GM08714 (cell line): ENCODE measurements around the gene ACOT12.

ENCODE experiments used
- H3K4me3 ChIP-seq: fragments of 200-500 bp; sonication (Bioruptor generic); 2 replicates; pipeline ENCODE4 v1.5.1; 2014; ENCODE audit warnings: mild to moderate bottlenecking, low read length, inconsistent platforms
- ZNF274 ChIP-seq: IDR thresholded peaks from 2 replicates; pipeline ENCODE4 v1.6.1; 2012; ENCODE audit warnings: mild to moderate bottlenecking, low read depth, low read length

Gene ACOT12

DNA sequence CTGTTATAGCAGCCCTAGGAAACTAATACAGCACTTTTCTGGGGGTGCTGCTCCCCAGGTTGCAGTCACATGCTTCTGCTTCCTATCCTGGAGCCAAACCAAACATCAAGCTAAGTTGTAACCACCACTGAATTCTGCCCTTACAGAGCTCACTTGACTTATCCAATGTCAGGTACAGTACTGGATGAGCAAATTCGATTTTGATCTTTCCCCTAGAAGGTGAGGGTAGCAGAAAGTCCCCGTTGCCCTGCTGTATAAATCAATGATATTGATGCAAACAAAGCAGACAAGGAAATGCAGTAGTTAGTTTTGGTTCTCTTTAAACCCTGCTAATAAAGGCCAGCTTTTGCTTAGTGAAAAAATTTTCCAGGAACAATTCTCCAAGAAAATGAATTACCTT, 56.1 kb downstream of the ACOT12 start:
- no peak for TF ChIP-seq ZNF274
- no peak overlapping the region for H3K4me3 ChIP-seq

DNA sequence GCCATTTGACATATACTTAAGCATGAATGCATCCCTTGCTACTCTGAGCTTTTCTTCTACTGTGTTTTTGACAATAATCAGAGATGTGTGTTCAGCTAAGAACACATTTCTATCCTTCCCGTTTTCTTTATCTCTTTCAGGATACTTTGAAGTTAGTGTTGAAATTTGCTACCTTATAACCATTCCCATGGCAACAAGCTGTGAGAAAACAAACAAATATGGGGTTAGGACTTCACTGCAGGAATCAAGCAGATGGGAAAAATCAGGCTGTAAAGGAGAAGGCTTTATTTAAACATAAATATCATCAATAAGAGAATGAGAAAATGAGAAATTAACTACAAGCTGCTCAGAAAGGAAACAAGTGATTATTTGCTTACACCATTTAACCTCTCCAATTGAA, 57.4 kb downstream of the ACOT12 start:
- TF ChIP-seq ZNF274: no peak

DNA sequence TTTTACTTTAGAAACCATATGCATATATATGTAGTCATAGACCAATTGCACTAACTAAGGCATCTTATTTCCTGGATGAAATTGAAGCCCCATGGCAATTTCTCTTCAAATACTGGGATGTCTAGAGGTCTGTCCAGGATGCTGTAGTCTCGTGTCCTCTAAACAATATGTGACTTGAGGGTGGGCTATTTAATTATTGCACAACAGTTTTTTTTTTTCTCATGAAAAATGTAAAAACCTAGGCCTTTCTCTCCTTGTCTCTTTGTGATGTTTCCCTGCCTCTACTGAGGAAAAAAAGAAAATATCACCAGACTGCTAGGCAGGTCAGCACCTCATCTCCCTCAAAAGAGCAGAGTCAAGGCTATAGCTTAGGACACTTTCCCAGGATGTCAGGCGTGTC, 58.0 kb downstream of the ACOT12 start:
- no peak for TF ChIP-seq ZNF274
- H3K4me3 ChIP-seq: no peak overlapping the region

More for the DNA sequence above, 57.4 kb downstream of the ACOT12 start:
- no peak overlapping the region for H3K4me3 ChIP-seq

DNA sequence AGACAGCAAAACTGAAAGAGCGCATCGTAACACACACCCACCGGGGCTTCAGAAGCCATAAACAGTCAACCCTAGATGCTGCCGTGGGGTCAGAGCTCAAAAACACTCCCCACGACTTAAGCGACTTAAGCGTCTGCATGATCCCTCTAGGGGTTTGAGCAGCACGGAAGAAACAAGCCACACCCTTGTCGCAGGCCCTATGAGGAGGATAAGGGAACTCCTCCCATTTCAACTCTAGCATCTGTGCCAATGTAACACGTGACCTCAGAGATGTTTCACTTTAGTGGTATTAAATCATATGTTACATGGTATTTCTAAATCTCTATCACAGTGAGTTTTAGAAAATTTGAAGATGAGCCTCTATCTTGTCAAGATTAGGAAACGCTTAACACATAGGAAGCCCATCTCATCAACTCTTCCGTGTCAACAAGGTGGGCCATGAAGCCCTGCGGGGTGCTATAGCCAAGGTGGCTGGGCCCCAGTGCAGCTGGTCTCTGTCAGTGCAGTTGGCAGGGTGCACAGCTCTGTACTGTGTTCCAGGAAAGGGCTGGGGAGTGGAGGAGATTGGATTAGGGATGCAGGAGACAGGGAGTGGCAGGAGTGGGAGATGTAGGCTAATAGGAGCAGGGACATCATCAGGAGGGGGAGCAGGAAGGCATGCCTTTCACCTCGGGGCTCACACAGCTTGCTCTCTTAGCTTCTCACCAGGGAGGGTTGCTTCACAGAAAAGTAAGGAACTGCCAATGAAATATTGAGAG, 59.5 kb downstream of the ACOT12 start:
- no peak overlapping the region for H3K4me3 ChIP-seq
- TF ChIP-seq ZNF274: no peak

DNA sequence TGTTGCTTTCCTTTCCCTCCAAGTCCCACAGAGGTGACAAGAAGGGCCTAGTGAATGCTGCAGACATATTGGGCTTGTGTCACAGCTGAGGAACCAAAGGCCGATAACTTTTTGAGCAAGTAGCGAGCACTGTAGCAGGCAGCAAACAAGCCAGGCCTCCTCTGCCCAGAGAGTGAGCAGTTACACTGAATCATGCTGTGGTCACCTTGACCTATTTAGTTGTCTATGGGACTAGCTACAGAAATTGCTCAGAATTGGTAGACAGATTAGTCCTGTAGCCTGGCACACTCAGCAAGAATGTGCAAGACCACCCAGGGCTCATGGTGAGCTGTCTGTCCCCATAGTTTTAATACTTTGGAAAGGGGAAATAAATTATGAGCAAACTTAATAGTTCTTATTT, 67.4 kb downstream of the ACOT12 start:
- no peak overlapping the region for H3K4me3 ChIP-seq
- no peak for TF ChIP-seq ZNF274

DNA sequence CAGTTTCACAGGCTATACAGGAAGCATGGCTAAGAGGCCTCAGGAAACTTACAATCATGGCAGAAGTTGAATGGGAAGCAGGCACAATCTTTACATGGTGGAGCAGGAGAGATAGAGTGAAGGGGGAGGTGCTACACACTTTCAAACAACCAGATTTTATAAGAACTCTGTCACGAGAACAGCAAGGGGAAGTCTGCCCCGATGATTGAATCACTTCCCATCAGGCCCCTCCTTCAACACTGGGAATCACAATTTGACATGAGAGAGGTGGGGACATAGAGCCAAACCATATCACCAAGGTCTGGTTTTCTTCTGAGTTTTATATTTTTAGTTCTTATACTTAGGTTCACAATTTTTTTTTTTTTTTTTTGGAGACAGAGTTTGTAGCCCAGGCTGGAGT, 76.4 kb downstream of the ACOT12 start:
- no peak overlapping the region for H3K4me3 ChIP-seq
- TF ChIP-seq ZNF274: no peak

DNA sequence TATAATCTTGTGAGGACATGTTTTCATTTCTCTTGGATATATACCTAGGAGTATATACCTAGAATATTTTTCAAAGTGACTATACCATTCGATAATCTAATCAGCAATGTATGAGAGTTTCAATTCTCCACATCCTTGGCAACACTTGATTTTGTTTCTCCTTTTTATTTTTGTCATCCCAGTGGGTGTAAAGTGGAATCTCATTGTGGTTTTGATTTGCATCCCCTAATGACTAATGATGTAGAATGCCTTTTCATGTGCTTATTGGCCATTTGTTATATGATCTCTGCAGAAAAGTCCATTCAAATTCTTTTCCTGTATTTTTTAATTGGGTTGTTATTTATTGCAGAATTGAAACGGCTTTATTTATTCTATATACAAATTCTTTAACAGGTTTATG, 77.4 kb downstream of the ACOT12 start:
- no peak for TF ChIP-seq ZNF274

DNA sequence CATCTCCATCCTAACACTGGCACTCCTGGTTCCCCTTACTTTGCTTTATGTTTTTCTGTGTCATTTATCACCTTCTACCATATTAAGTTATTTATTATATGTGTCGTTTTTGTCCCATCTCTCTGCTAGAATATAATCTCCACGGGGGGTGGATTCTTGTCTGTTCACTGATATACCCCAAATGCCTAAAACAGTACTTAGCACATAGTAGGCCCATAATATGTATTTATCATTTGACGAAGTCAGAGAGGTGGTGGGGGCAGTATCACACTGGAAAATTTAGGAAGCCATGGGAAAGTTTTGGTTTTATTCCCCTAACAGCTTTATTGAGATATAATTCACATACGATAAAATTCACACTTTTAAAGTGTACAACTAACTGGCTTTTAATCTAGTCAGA, 78.1 kb downstream of the ACOT12 start:
- no peak overlapping the region for H3K4me3 ChIP-seq
- TF ChIP-seq ZNF274: no peak

More for the DNA sequence above, 77.4 kb downstream of the ACOT12 start:
- H3K4me3 ChIP-seq: no peak overlapping the region

DNA sequence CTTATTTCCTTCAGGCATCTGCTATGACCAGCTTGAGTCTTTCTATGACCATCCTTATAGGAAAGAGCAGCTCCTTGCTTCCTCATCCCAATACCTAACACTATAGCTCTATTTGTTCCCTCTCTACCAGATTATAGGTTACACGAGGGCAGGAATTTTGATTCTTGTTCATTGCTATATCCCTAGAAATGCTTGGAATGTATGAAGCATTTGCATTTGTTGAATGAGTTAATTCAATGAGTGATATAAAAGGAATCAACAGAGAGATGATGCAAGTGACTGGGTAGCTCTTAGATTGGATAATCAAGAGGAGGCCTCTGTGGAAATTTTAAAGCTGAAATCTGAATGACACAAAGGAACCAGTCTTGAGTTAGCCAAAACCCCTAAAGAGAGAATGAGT, 78.6 kb downstream of the ACOT12 start:
- no peak overlapping the region for H3K4me3 ChIP-seq
- no peak for TF ChIP-seq ZNF274

DNA sequence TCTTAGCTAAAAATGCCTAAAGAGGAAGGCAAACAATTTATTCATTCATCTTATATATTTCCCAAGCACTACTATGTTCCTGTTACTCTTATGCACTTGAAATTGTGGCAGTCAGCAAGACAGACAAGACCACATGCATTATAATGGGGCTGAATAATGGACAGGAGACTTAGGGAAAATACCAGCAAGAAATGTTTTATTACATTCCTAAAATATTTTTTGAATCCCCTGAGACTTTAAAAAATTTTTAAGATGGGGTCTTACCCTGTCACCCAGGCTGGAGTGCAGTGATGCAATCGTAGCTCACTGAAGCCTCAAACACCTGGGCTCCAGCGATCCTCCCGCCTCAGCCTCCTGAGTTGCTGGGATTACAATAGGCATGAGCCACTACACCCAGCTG, 79.4 kb downstream of the ACOT12 start:
- TF ChIP-seq ZNF274: no peak
- H3K4me3 ChIP-seq: no peak overlapping the region

DNA sequence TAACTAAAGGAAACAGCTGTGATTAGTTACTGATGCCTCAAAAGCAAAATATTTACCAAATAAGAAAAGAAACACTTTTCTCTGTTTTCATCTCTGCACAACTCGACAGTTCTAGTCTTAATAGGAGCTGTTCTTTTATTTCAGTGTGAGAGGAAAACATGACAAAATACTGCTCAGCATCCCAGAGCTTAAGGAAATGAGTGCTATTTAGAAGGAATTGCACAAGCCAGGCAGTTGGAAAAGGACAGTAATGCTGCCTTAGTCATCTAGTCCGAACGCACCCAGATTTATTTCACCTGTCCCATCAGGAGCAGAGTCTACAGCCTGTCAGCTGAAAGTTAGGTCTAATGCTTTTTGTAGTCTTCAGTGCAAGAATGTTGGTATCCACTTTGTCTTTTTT, 80.2 kb downstream of the ACOT12 start:
- no peak for TF ChIP-seq ZNF274
- H3K4me3 ChIP-seq: no peak overlapping the region

DNA sequence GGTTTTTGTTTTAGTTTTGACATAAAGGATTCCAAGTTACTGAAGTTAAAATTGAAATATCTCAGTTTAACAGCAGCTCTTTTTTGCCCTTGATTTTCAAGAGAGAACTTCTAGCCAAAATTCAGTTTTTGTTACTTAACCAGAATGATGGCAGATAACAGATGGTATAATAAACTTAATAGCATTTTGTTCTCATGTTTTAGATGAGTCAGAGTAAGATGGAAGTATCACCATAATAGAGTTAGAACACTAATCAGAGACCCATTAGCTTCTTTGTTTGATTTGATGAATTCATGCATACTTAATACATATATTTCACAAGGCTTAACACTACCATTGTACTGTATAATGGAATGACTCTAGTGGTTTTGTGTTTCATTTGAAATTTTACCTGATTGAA, 80.7 kb downstream of the ACOT12 start:
- H3K4me3 ChIP-seq: no peak overlapping the region
- TF ChIP-seq ZNF274: no peak

DNA sequence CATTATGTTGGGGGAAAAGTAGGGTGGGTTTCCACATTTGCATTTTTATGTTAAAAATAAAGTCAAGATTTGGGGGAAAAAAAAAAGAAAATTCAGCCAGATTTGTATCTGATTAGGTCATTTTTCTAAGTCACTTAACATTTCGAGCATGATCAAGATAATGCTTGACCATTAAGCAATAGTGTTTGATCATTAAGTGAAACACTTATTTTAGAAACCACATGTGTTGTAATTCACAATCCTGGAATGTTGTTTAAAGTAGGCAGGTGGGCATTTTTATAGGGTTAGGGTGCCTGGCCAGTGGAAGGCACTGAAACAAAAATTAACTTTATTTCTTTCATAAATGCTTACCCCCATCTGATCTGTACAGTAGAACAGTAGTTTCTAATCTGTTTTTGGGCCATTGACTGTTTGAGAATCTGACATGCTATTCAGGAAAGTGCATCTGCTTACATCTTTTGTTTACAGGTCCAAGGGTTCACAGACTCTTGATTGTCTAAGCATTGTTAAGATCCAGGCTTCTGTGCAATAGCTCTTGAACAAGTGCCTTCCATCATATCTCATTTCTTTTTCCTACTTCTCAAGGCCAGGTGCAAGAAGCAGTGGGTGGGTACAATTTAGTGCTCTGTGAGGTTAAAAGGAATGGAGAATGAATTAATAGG, 83.4 kb downstream of the ACOT12 start:
- H3K4me3 ChIP-seq: no peak overlapping the region
- no peak for TF ChIP-seq ZNF274

DNA sequence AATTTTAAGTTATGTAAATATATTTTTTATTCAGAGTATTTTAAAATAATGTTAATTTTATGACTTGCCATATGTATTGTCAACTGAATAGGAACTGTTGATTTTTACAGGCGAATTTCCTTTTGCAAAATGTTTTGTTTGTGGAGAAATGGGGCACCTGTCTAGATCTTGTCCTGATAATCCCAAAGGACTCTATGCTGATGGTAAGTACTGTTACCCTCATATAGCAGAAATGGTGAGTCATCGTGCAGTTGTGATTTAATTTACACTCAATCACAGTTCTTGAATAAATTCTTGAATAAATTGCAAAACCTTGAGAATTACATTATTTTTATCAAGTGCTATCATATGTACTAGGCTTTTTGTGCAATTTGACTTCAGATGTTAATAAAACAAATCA, 85.1 kb downstream of the ACOT12 start:
- TF ChIP-seq ZNF274: no peak
- H3K4me3 ChIP-seq: no peak overlapping the region

DNA sequence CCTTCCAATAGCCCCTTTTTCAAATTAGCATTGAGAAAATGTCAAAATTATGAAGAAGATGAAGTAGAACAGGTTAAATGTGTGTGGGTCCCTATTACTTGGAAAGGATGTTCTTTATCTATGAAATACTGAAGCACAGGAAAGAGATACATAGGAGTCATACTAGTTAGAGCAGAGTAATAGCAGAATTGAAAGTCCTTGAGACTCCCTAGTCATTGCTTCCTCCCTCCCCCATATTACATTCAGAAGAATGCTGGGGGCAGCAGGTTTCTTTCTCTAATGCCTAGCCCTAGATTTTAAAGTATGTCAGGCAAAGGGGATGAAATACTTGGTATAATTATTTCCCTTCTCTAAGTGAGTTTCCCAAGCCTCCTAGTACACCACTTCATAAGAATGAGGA, 88.1 kb downstream of the ACOT12 start:
- no peak for TF ChIP-seq ZNF274
- H3K4me3 ChIP-seq: no peak overlapping the region
